HepG2 (cell line): ENCODE results near the gene GH2. TPM values are rescaled to one million over a fixed set of nuclear protein-coding genes. Genes with fewer than 3 reads are reported as not detected.
A peak's percentile ranks its signal among the peaks of the same experiment; 100 is the strongest.

ENCODE experiments used
- FOSL2 ChIP-seq: sonication (generic); formaldehyde crosslinking; IDR thresholded peaks from 2 replicates; pipeline ENCODE4 v1.4.0; 2020; ENCODE audit warnings: missing genetic modification reagents
- HNRNPL ChIP-seq: fragments of 200-400 bp; formaldehyde crosslinking; IDR thresholded peaks from 2 replicates; pipeline ENCODE4 v1.6.1; 2017; ENCODE audit warnings: mild to moderate bottlenecking, low read depth, low read length
- KDM5B ChIP-seq: sonication (generic); formaldehyde crosslinking; IDR thresholded peaks from 2 replicates; pipeline ENCODE4 v1.4.0; 2020; ENCODE audit warnings: missing genetic modification reagents, mild to moderate bottlenecking, borderline replicate concordance
- MIXL1 ChIP-seq: IDR thresholded peaks from 2 replicates; pipeline ENCODE4 v1.6.1; 2016
- PLRG1 ChIP-seq: fragments of 450-650 bp; conservative IDR thresholded peaks from 2 replicates; pipeline ENCODE4 v1.6.1; 2016
- PPARG ChIP-seq: conservative IDR thresholded peaks from 2 replicates; pipeline ENCODE4 v1.6.1; 2016; ENCODE audit warnings: missing biosample characterization, missing genetic modification reagents
- RBFOX2 ChIP-seq: fragments of 200-400 bp; formaldehyde crosslinking; IDR thresholded peaks from 2 replicates; pipeline ENCODE4 v1.6.1; 2017; ENCODE audit warnings: low read depth, mild to moderate bottlenecking, low read length
- SMAD3 ChIP-seq: sonication (generic); formaldehyde crosslinking; IDR thresholded peaks from 2 replicates; pipeline ENCODE4 v1.4.0; 2020; ENCODE audit warnings: missing genetic modification reagents
- STAT5B ChIP-seq: sonication (generic); formaldehyde crosslinking; IDR thresholded peaks from 2 replicates; pipeline ENCODE4 v1.4.0; 2020; ENCODE audit warnings: missing genetic modification reagents
- TCF7 ChIP-seq: sonication (generic); IDR thresholded peaks from 2 replicates; pipeline ENCODE4 v1.6.1; 2016; ENCODE audit warnings: antibody characterized with exemption, low read depth
- ZNF101 ChIP-seq: sonication (generic); formaldehyde crosslinking; IDR thresholded peaks from 2 replicates; pipeline ENCODE4 v1.4.0; 2020; ENCODE audit warnings: mild to moderate bottlenecking, low read depth, missing genetic modification reagents, borderline replicate concordance
- ZNF234 ChIP-seq: sonication (generic); formaldehyde crosslinking; conservative IDR thresholded peaks from 2 replicates; pipeline ENCODE4 v1.5.1; 2020; ENCODE audit warnings: mild to moderate bottlenecking, missing genetic modification reagents
- ZNF484 ChIP-seq: sonication (generic); formaldehyde crosslinking; IDR thresholded peaks from 2 replicates; pipeline ENCODE4 v1.5.1; 2020; ENCODE audit warnings: mild to moderate bottlenecking, low read depth, missing genetic modification reagents, borderline replicate concordance
- ZNF782 ChIP-seq: sonication (generic); formaldehyde crosslinking; IDR thresholded peaks from 2 replicates; pipeline ENCODE4 v1.4.0; 2020; ENCODE audit warnings: missing genetic modification reagents, mild to moderate bottlenecking, borderline replicate concordance
- ZNF83 ChIP-seq: sonication (generic); formaldehyde crosslinking; IDR thresholded peaks from 2 replicates; pipeline ENCODE4 v1.4.0; 2020; ENCODE audit warnings: missing genetic modification reagents, mild to moderate bottlenecking, borderline replicate concordance
- polyA plus RNA-seq, 8 experiments: library from polyadenylated mRNA; depleted of rRNA in 3 of 8; stranded (reverse) in 7 of 8; unstranded in 1 of 8; fragments of >200 nt; fragmentation: Illumina TruSeq in 4 of 8; extraction: Trizol in 4 of 8; gene quantifications; 2 replicates each; pipeline versions ENCODE4 v1.2.1 to v1.2.3, GENCODE V29; 2011 to 2016; ENCODE audit warnings: low read depth in 4 of 8, missing spikeins in 1 of 8, mixed read lengths in 1 of 8; ENCODE audit not compliant: insufficient read depth in 1 of 8
- total RNA-seq, 5 experiments: library from RNA; depleted of rRNA; stranded (reverse); fragments of >200 nt; fragmentation: Illumina TruSeq; extraction: Trizol; gene quantifications; 2 replicates each; pipeline ENCODE4 v1.2.3, GENCODE V29; 2016; ENCODE audit warnings: low read depth in 1 of 5
- TF ChIP-seq, protein P1 (sequence below): sonication (generic); formaldehyde crosslinking; IDR thresholded peaks from 2 replicates; pipeline ENCODE4 v1.5.1; 2020; ENCODE audit warnings: missing genetic modification reagents, mild to moderate bottlenecking, borderline replicate concordance
- TF ChIP-seq, protein P2 (sequence below): sonication (generic); formaldehyde crosslinking; conservative IDR thresholded peaks from 2 replicates; pipeline ENCODE4 v1.4.0; 2020; ENCODE audit warnings: missing genetic modification reagents
- TF ChIP-seq, protein P3 (sequence below): sonication (generic); formaldehyde crosslinking; IDR thresholded peaks from 2 replicates; pipeline ENCODE4 v1.4.0; 2020; ENCODE audit warnings: missing genetic modification reagents, borderline replicate concordance
- TF ChIP-seq, protein P4 (sequence below): sonication (generic); formaldehyde crosslinking; IDR thresholded peaks from 2 replicates; pipeline ENCODE4 v1.4.0; 2020; ENCODE audit warnings: missing genetic modification reagents, borderline replicate concordance
- TF ChIP-seq, protein P5 (sequence below): sonication (generic); formaldehyde crosslinking; IDR thresholded peaks from 2 replicates; pipeline ENCODE4 v1.9.0; 2022; ENCODE audit warnings: missing genetic modification reagents, mild to moderate bottlenecking, borderline replicate concordance

Gene GH2
- total and polyA plus RNA-seq, 2 of the 13 experiments (the other 11 are each of a cell fraction or from before 2014, with no cell fraction given): not detected

DNA sequence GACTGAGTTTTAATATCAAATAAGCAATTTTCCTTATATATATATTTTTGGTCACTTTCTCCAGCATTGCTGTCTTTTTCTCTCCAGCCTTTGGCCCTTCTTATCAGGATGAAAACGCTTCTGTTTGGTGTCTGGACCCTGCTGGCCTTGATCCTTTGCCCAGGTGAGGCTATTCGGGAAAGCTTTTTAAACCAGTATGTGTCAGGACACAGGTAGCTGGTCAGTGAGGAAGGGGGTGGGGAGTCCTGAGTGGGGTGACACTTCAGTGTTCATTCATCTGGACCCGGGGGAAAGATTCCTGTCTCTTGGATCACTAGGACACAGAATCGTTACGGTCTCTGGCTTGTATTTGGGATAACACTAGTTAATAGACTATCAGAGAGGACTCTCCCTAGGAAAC lies 27.0 kb downstream of the GH2 start (continued):
- TF ChIP-seq ZNF234 (CRISPR knock-in tag) (no peak), MIXL1 (CRISPR knock-in tag) (peak; percentile 51; the same call in 1 of the 2 replicates), FOSL2 (CRISPR knock-in tag) (no peak), ZNF484 (CRISPR knock-in tag) (no peak), STAT5B (CRISPR knock-in tag) (no peak), HNRNPL (no peak), SMAD3 (CRISPR knock-in tag) (no peak), RBFOX2 (no peak), PLRG1 (no peak), ZNF101 (CRISPR knock-in tag) (no peak), ZNF782 (CRISPR knock-in tag) (no peak), TCF7 (peak; percentile 32; the same call in 1 of the 2 replicates), PPARG (peak; percentile 39; the same call in 1 of the 2 replicates), ZNF83 (CRISPR knock-in tag) (no peak), KDM5B (CRISPR knock-in tag) (no peak)
- TF ChIP-seq, protein P1, sequence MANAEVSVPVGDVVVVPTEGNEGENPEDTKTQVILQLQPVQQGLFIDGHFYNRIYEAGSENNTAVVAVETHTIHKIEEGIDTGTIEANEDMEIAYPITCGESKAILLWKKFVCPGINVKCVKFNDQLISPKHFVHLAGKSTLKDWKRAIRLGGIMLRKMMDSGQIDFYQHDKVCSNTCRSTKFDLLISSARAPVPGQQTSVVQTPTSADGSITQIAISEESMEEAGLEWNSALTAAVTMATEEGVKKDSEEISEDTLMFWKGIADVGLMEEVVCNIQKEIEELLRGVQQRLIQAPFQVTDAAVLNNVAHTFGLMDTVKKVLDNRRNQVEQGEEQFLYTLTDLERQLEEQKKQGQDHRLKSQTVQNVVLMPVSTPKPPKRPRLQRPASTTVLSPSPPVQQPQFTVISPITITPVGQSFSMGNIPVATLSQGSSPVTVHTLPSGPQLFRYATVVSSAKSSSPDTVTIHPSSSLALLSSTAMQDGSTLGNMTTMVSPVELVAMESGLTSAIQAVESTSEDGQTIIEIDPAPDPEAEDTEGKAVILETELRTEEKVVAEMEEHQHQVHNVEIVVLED (CRISPR knock-in tag): peak; percentile 46; the same call in 1 of the 2 replicates
- TF ChIP-seq, protein P2, sequence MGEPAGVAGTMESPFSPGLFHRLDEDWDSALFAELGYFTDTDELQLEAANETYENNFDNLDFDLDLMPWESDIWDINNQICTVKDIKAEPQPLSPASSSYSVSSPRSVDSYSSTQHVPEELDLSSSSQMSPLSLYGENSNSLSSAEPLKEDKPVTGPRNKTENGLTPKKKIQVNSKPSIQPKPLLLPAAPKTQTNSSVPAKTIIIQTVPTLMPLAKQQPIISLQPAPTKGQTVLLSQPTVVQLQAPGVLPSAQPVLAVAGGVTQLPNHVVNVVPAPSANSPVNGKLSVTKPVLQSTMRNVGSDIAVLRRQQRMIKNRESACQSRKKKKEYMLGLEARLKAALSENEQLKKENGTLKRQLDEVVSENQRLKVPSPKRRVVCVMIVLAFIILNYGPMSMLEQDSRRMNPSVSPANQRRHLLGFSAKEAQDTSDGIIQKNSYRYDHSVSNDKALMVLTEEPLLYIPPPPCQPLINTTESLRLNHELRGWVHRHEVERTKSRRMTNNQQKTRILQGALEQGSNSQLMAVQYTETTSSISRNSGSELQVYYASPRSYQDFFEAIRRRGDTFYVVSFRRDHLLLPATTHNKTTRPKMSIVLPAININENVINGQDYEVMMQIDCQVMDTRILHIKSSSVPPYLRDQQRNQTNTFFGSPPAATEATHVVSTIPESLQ (CRISPR knock-in tag): 0 out of 2 replicates have a peak, but pooled peaks have one; percentile 57
- TF ChIP-seq, protein P3, sequence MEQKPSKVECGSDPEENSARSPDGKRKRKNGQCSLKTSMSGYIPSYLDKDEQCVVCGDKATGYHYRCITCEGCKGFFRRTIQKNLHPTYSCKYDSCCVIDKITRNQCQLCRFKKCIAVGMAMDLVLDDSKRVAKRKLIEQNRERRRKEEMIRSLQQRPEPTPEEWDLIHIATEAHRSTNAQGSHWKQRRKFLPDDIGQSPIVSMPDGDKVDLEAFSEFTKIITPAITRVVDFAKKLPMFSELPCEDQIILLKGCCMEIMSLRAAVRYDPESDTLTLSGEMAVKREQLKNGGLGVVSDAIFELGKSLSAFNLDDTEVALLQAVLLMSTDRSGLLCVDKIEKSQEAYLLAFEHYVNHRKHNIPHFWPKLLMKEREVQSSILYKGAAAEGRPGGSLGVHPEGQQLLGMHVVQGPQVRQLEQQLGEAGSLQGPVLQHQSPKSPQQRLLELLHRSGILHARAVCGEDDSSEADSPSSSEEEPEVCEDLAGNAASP (CRISPR knock-in tag): 0 out of 2 replicates have a peak, but pooled peaks have one; percentile 37
- TF ChIP-seq, protein P4, sequence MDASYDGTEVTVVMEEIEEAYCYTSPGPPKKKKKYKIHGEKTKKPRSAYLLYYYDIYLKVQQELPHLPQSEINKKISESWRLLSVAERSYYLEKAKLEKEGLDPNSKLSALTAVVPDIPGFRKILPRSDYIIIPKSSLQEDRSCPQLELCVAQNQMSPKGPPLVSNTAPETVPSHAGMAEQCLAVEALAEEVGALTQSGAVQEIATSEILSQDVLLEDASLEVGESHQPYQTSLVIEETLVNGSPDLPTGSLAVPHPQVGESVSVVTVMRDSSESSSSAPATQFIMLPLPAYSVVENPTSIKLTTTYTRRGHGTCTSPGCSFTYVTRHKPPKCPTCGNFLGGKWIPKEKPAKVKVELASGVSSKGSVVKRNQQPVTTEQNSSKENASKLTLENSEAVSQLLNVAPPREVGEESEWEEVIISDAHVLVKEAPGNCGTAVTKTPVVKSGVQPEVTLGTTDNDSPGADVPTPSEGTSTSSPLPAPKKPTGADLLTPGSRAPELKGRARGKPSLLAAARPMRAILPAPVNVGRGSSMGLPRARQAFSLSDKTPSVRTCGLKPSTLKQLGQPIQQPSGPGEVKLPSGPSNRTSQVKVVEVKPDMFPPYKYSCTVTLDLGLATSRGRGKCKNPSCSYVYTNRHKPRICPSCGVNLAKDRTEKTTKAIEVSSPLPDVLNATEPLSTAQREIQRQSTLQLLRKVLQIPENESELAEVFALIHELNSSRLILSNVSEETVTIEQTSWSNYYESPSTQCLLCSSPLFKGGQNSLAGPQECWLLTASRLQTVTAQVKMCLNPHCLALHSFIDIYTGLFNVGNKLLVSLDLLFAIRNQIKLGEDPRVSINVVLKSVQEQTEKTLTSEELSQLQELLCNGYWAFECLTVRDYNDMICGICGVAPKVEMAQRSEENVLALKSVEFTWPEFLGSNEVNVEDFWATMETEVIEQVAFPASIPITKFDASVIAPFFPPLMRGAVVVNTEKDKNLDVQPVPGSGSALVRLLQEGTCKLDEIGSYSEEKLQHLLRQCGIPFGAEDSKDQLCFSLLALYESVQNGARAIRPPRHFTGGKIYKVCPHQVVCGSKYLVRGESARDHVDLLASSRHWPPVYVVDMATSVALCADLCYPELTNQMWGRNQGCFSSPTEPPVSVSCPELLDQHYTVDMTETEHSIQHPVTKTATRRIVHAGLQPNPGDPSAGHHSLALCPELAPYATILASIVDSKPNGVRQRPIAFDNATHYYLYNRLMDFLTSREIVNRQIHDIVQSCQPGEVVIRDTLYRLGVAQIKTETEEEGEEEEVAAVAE (CRISPR knock-in tag): no peak
- TF ChIP-seq, protein P5, sequence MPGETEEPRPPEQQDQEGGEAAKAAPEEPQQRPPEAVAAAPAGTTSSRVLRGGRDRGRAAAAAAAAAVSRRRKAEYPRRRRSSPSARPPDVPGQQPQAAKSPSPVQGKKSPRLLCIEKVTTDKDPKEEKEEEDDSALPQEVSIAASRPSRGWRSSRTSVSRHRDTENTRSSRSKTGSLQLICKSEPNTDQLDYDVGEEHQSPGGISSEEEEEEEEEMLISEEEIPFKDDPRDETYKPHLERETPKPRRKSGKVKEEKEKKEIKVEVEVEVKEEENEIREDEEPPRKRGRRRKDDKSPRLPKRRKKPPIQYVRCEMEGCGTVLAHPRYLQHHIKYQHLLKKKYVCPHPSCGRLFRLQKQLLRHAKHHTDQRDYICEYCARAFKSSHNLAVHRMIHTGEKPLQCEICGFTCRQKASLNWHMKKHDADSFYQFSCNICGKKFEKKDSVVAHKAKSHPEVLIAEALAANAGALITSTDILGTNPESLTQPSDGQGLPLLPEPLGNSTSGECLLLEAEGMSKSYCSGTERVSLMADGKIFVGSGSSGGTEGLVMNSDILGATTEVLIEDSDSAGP (CRISPR knock-in tag): no peak
